ENCODE measurements around the gene HLCS. TPM values are rescaled to one million over a fixed set of nuclear protein-coding genes. Genes with fewer than 3 reads are reported as not detected.

HLCS gene
- total and polyA plus RNA-seq, 7 donors: 3.0 to 26.0 (median 12.5) TPM

DNA sequence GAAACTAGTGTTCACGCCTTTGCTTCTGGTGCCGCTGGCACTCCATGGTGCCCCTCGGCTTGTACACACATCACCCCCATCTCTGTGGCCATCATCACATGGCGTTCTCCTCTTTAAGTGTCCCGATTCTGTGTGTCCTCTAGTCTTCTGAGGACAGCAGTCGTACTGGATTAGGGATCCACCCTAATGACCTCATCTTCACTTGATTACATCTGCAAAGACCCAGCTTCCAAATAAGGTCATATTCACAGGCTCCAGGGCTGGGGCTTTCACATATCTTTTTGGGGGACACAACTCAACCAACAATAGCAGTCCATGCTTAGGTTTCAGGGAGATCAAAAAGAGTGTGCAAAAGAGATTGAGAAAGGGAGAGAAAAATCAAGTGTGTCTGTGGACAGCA, 64.9 kb downstream of the HLCS start:
- TF ChIP-seq EP300 (IDR thresholded peaks at IDR 0.05): no peak
- no peak for TF ChIP-seq POLR2A (IDR thresholded peaks at IDR 0.05)
- no peak for TF ChIP-seq CTCF (IDR thresholded peaks at IDR 0.05)
- TF ChIP-seq POLR2AphosphoS5 (IDR thresholded peaks at IDR 0.05): no peak
- Histone ChIP-seq H3K4me1 (no peaks in the 10 kb centered on the region), H3K36me3 (peaks cover 0 to 5% (median 0%) of the 10 kb centered on the region in 4 donors), H3K4me3 (no peak overlapping the region), H3K27ac (no peak overlapping the region), H3K27me3 (no peaks in the 10 kb centered on the region), H3K9me3 (no peaks in the 10 kb centered on the region)
- intact Hi-C loops (cut with DNase I): no loop called here
- DNase-seq: no peak
- WGBS, 2 donors: 94 to 95% methylated on average over 6 of the region's 6 CpGs

DNA sequence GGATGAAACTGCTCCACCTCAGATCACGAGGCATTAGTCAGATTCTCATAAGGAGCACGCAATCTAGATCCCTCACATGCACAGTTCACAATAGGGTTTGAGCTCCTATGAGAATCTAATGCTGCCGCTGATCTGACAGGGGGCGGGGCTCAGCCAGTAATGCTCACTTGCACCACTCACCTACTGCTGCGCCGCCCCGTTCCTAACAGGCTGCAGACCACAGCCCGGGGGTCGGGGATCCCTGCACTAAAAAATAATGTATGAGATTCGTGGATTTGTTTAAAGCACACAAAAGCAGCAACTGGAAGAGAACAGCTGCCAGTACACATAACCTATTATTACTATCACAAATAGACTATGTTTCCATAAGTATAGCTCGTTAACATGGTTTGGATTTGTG, 72.9 kb downstream of the HLCS start:
- no peak overlapping the region for H3K27ac ChIP-seq
- 96 to 97% methylated on average over 11 of the region's 11 CpGs for WGBS, 2 donors
- TF ChIP-seq POLR2AphosphoS5 (IDR thresholded peaks at IDR 0.05): no peak
- TF ChIP-seq EP300 (IDR thresholded peaks at IDR 0.05): no peak
- no peak for TF ChIP-seq POLR2A (IDR thresholded peaks at IDR 0.05)
- TF ChIP-seq CTCF (IDR thresholded peaks at IDR 0.05): no peak
- no peaks in the 10 kb centered on the region for H3K4me1 ChIP-seq
- no peaks in the 10 kb centered on the region for H3K27me3 ChIP-seq
- H3K4me3 ChIP-seq: no peak overlapping the region
- DNase-seq: no peak
- H3K36me3 ChIP-seq: peaks cover 0 to 17% (median 0%) of the 10 kb centered on the region in 4 donors
- intact Hi-C loops (cut with DNase I): no loop called here
- H3K9me3 ChIP-seq: no peaks in the 10 kb centered on the region

GRCh38 chr21:36892201-36892600, 74.3 kb downstream of the HLCS start:
- Histone ChIP-seq H3K4me1 (no peaks in the 10 kb centered on the region), H3K4me3 (no peak overlapping the region), H3K36me3 (peaks cover 0 to 17% (median 0%) of the 10 kb centered on the region in 4 donors), H3K27ac (no peak overlapping the region), H3K9me3 (no peaks in the 10 kb centered on the region), H3K27me3 (no peaks in the 10 kb centered on the region)
- no peak for TF ChIP-seq EP300 (IDR thresholded peaks at IDR 0.05)
- no peak for TF ChIP-seq POLR2A (IDR thresholded peaks at IDR 0.05)
- TF ChIP-seq CTCF (IDR thresholded peaks at IDR 0.05): no peak
- no peak for TF ChIP-seq POLR2AphosphoS5 (IDR thresholded peaks at IDR 0.05)
- DNase-seq: no peak
- intact Hi-C loops (cut with DNase I): no loop called here
- 93 to 97% methylated on average over 11 of the region's 11 CpGs for WGBS, 2 donors

GRCh38 chr21:36891692-36892091, 74.8 kb downstream of the HLCS start:
- Histone ChIP-seq H3K27ac (no peak overlapping the region), H3K4me1 (no peaks in the 10 kb centered on the region), H3K27me3 (no peaks in the 10 kb centered on the region), H3K9me3 (no peaks in the 10 kb centered on the region), H3K36me3 (peaks cover 0 to 14% (median 0%) of the 10 kb centered on the region in 4 donors), H3K4me3 (no peak overlapping the region)
- no peak for TF ChIP-seq POLR2AphosphoS5 (IDR thresholded peaks at IDR 0.05)
- TF ChIP-seq CTCF (IDR thresholded peaks at IDR 0.05): no peak
- TF ChIP-seq POLR2A (IDR thresholded peaks at IDR 0.05): no peak
- TF ChIP-seq EP300 (IDR thresholded peaks at IDR 0.05): no peak
- WGBS, 2 donors: 92 to 94% methylated on average over 2 of the region's 2 CpGs
- no peak for DNase-seq
- intact Hi-C loops (cut with DNase I): no loop called here

DNA sequence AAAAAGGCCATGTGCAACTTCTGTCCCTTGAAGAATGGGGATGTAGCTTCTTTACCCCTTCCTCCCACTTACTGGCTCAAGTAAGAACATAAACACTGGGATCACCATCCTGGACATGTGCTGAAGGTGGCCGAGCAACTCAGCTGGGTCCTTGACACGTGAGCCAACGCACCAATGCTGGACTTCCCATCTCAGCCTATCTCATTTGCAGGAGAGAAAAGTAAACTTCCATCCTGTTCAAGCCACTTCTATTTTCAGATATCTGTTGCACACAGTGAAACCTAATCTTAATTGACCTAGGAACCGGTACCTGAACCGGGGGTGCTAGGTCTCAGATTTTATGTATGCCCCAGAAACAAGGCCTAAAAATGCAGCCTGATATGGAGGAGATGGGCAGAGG, 75.3 kb downstream of the HLCS start:
- DNase-seq: no peak
- WGBS, 2 donors: 97 to 99% methylated on average over 5 of the region's 5 CpGs
- Histone ChIP-seq H3K4me1 (no peaks in the 10 kb centered on the region), H3K36me3 (peaks cover 0 to 8% (median 0%) of the 10 kb centered on the region in 4 donors), H3K27ac (no peak overlapping the region), H3K4me3 (no peak overlapping the region), H3K9me3 (no peaks in the 10 kb centered on the region), H3K27me3 (no peaks in the 10 kb centered on the region)
- TF ChIP-seq EP300 (IDR thresholded peaks at IDR 0.05) (no peak), CTCF (IDR thresholded peaks at IDR 0.05) (no peak), POLR2AphosphoS5 (IDR thresholded peaks at IDR 0.05) (no peak), POLR2A (IDR thresholded peaks at IDR 0.05) (no peak)
- intact Hi-C loops (cut with DNase I): no loop called here

All from sigmoid colon (tissue), 7 donors.